ENCODE data around the gene TSPEAR.
A peak's percentile ranks its signal among the peaks of the same experiment; 100 is the strongest.

Gene TSPEAR

GRCh38 chr21:44496564-44497550 lies 214.5 kb downstream of the TSPEAR start:
- no peak for DNase-seq

GRCh38 chr21:44495611-44496563 lies 215.5 kb downstream of the TSPEAR start:
- DNase-seq = no peak

- DNase-seq = no peak
Observed at GRCh38 chr21:44494956-44495355, 216.4 kb downstream of the TSPEAR start.

GRCh38 chr21:44494418-44494817 lies 217.0 kb downstream of the TSPEAR start:
- DNase-seq = no peak

- DNase-seq = no peak
Observed at GRCh38 chr21:44492567-44493385, 218.6 kb downstream of the TSPEAR start.

- no peak for DNase-seq
Observed at GRCh38 chr21:44490816-44491215, 220.6 kb downstream of the TSPEAR start.

GRCh38 chr21:44490405-44490804 lies 221.0 kb downstream of the TSPEAR start:
- DNase-seq = no peak

- DNase-seq = no peak
Observed at GRCh38 chr21:44489962-44490361, 221.4 kb downstream of the TSPEAR start.

GRCh38 chr21:44487831-44488230 lies 223.5 kb downstream of the TSPEAR start:
- DNase-seq = peak; percentile 59 to 67

GRCh38 chr21:44486302-44486701 lies 225.1 kb downstream of the TSPEAR start:
- no peak for DNase-seq

- no peak for DNase-seq
Observed at GRCh38 chr21:44485796-44486195, 225.6 kb downstream of the TSPEAR start.

- DNase-seq = peak in 1 of 2 donors; percentile 42
Observed at GRCh38 chr21:44485254-44485793, 226.0 kb downstream of the TSPEAR start.

GRCh38 chr21:44484498-44485253 lies 226.7 kb downstream of the TSPEAR start:
- DNase-seq = no peak

GRCh38 chr21:44483288-44484237 lies 227.8 kb downstream of the TSPEAR start:
- DNase-seq = no peak

GRCh38 chr21:44482581-44483287 lies 228.6 kb downstream of the TSPEAR start:
- DNase-seq = no peak

GRCh38 chr21:44480200-44481053 lies 230.9 kb downstream of the TSPEAR start:
- DNase-seq = no peak

GRCh38 chr21:44479556-44480199 lies 231.7 kb downstream of the TSPEAR start:
- peak; percentile 34 to 41 for DNase-seq

GRCh38 chr21:44478801-44479167 lies 232.6 kb downstream of the TSPEAR start:
- no peak for DNase-seq
